ENCODE data around the gene PDE6H.

PDE6H gene

GRCh38 chr12:15001733-15002382 lies 29.0 kb downstream of the PDE6H start:
- no peak for DNase-seq (ENCODE audit: low read depth)

- DNase-seq (ENCODE audit: low read depth): no peak
Measured at GRCh38 chr12:15004421-15004820, 31.6 kb downstream of the PDE6H start.

GRCh38 chr12:15005064-15005463 lies 32.2 kb downstream of the PDE6H start:
- no peak for DNase-seq (ENCODE audit: low read depth)

GRCh38 chr12:15007551-15007950 lies 34.7 kb downstream of the PDE6H start:
- DNase-seq (ENCODE audit: low read depth): no peak

- DNase-seq (ENCODE audit: low read depth): no peak
Measured at GRCh38 chr12:15011162-15011561, 38.3 kb downstream of the PDE6H start.

- DNase-seq (ENCODE audit: low read depth): no peak
Measured at GRCh38 chr12:15013634-15014179, 40.9 kb downstream of the PDE6H start.

- DNase-seq (ENCODE audit: low read depth): no peak
Measured at GRCh38 chr12:15014708-15015107, 41.9 kb downstream of the PDE6H start.

- no peak for DNase-seq (ENCODE audit: low read depth)
Measured at GRCh38 chr12:15015121-15015520, 42.3 kb downstream of the PDE6H start.

GRCh38 chr12:15020156-15020555 lies 47.3 kb downstream of the PDE6H start:
- DNase-seq (ENCODE audit: low read depth): no peak

Measured in HS-27A (cell line).